ENCODE data around the gene AGFG1. TPM values are rescaled to one million over a fixed set of nuclear protein-coding genes. Genes with fewer than 3 reads are reported as not detected.

Gene AGFG1
- total RNA-seq, 1 experiment from 2014 or later, result 72.5 TPM

DNA sequence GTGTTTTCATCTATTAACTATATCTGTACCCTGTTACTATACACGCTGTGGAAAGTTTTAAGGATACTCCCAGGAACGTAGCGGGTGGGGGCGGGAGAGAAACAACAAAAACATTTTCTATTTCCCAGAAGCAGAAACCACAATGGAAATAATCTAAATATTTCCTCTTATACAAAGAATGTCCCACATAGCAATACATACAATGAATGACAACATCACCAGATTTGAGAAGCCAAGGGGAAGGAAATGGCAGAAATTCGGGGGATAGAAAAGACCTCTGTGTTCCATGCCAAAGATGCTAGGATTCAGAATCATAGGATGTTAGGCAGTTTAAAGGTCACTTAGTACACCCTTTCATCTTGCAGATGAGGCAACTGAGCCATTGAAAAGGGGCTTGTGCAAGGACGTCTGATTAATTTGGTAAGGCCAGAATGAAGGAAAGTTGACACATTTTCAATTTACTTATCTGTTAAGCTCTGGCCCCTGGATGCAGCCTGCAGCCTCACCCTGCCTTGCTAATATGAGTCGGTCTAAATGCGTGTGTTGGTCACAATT lies 43.1 kb upstream of the AGFG1 start:
- DNase-seq (ENCODE audit: low read depth, low spot score) (no peak), ATAC-seq (no peak)
- POLR2A ChIA-PET, result no interaction called here
- H3K9me3 ChIP-seq (ENCODE audit: control insufficient read depth in 1 of 2, insufficient read depth in 1 of 2, low read depth in 1 of 2, low read length in 2 of 2), result peaks cover 0 to 9% of the 10 kb centered on the region in 2 experiments; a peak in 1 of 4 replicates
- no peaks in the 10 kb centered on the region for H3K9me2 ChIP-seq (ENCODE audit: insufficient read depth)
- H2AFZ ChIP-seq (ENCODE audit: low read depth, low read length, poor library complexity, severe bottlenecking), result no peak overlapping the region
- no peak overlapping the region for H3K9ac ChIP-seq (ENCODE audit: low read length)
- no peak overlapping the region for H3K4me3 ChIP-seq (replicated peaks in 1 of 2; ENCODE audit: low read depth in 1 of 2, low read length in 2 of 2)
- H3K36me3 ChIP-seq (ENCODE audit: control insufficient read depth in 1 of 2, insufficient read depth in 2 of 2, low read length in 2 of 2), result no peaks in the 10 kb centered on the region
- H3K4me1 ChIP-seq (ENCODE audit: control insufficient read depth in 1 of 2, insufficient read depth in 2 of 2, low read length in 2 of 2), result no peaks in the 10 kb centered on the region
- H3K27ac ChIP-seq (ENCODE audit: low read depth, low read length), result no peak overlapping the region
- RAD21 ChIA-PET (ENCODE audit: low non-redundant PET in 1 of 2, low total read pairs in 2 of 2, uncharacterized antibody in 2 of 2, unreplicated experiment in 2 of 2), result no interaction called here
- intact Hi-C loops (cut with micrococcal nuclease), result no loop called here
- H3K4me2 ChIP-seq (ENCODE audit: low read length), result no peak overlapping the region
- CTCF ChIA-PET, result no interaction called here
- no peaks in the 10 kb centered on the region for H3K79me2 ChIP-seq (ENCODE audit: insufficient read depth, low read length)
- no peaks in the 10 kb centered on the region for H4K20me1 ChIP-seq (ENCODE audit: insufficient read depth)
- TF ChIP-seq EZH2phosphoT487 (IDR thresholded peaks at IDR 0.05; ENCODE audit: borderline replicate concordance) (no peak), CEBPB (IDR thresholded peaks at IDR 0.05; ENCODE audit: low read depth) (no peak)
- TF ChIP-seq, protein P1, sequence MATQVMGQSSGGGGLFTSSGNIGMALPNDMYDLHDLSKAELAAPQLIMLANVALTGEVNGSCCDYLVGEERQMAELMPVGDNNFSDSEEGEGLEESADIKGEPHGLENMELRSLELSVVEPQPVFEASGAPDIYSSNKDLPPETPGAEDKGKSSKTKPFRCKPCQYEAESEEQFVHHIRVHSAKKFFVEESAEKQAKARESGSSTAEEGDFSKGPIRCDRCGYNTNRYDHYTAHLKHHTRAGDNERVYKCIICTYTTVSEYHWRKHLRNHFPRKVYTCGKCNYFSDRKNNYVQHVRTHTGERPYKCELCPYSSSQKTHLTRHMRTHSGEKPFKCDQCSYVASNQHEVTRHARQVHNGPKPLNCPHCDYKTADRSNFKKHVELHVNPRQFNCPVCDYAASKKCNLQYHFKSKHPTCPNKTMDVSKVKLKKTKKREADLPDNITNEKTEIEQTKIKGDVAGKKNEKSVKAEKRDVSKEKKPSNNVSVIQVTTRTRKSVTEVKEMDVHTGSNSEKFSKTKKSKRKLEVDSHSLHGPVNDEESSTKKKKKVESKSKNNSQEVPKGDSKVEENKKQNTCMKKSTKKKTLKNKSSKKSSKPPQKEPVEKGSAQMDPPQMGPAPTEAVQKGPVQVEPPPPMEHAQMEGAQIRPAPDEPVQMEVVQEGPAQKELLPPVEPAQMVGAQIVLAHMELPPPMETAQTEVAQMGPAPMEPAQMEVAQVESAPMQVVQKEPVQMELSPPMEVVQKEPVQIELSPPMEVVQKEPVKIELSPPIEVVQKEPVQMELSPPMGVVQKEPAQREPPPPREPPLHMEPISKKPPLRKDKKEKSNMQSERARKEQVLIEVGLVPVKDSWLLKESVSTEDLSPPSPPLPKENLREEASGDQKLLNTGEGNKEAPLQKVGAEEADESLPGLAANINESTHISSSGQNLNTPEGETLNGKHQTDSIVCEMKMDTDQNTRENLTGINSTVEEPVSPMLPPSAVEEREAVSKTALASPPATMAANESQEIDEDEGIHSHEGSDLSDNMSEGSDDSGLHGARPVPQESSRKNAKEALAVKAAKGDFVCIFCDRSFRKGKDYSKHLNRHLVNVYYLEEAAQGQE (IDR thresholded peaks at IDR 0.05; ENCODE audit: low read depth), result no peak
- no TSS peak for BruUV-seq (replicated peaks)
- no peaks in the 10 kb centered on the region for H3K27me3 ChIP-seq (ENCODE audit: insufficient read depth, low read length)

DNA sequence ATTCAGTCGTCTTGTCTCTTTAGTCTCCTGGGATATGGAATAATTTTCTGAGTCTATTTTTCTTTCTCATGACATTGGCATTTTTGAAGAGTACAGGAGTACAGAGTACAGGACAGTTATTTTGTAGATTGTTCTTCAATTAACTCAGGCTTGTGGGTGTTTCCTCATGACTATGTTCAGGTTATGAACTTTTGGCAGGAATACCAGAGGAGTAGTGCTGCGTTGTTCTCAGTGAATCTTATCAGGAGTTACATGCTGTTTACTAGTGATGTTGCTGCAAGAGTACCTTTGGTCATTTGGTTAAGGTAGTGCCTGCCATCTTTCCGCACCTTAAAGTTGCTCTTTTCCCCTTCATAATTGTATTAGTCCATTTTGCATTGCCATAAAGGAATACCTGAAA lies 41.3 kb upstream of the AGFG1 start:
- Histone ChIP-seq H3K27ac (ENCODE audit: low read depth, low read length) (no peak overlapping the region), H3K9ac (ENCODE audit: low read length) (no peak overlapping the region), H3K4me1 (ENCODE audit: control insufficient read depth in 1 of 2, insufficient read depth in 2 of 2, low read length in 2 of 2) (no peaks in the 10 kb centered on the region), H3K79me2 (ENCODE audit: insufficient read depth, low read length) (no peaks in the 10 kb centered on the region), H3K9me3 (ENCODE audit: control insufficient read depth in 1 of 2, insufficient read depth in 1 of 2, low read depth in 1 of 2, low read length in 2 of 2) (peaks cover 0 to 12% of the 10 kb centered on the region in 2 experiments; a peak in 1 of 4 replicates), H3K4me2 (ENCODE audit: low read length) (no peak overlapping the region), H4K20me1 (ENCODE audit: insufficient read depth) (no peaks in the 10 kb centered on the region), H3K9me2 (ENCODE audit: insufficient read depth) (no peaks in the 10 kb centered on the region), H3K36me3 (ENCODE audit: control insufficient read depth in 1 of 2, insufficient read depth in 2 of 2, low read length in 2 of 2) (0 out of 4 replicates have a peak, but pooled peaks cover 0 to 3% of the 10 kb centered on the region in 2 experiments), H3K4me3 (replicated peaks in 1 of 2; ENCODE audit: low read depth in 1 of 2, low read length in 2 of 2) (no peak overlapping the region), H2AFZ (ENCODE audit: low read depth, low read length, poor library complexity, severe bottlenecking) (no peak overlapping the region), H3K27me3 (ENCODE audit: insufficient read depth, low read length) (no peaks in the 10 kb centered on the region)
- POLR2A ChIA-PET, result no interaction called here
- BruUV-seq (replicated peaks), result no TSS peak
- RAD21 ChIA-PET (ENCODE audit: low non-redundant PET in 1 of 2, low total read pairs in 2 of 2, uncharacterized antibody in 2 of 2, unreplicated experiment in 2 of 2), result no interaction called here
- CTCF ChIA-PET, result no interaction called here
- TF ChIP-seq CBX3 (IDR thresholded peaks at IDR 0.05; ENCODE audit: low read depth), result no peak
- no peak for TF ChIP-seq TCF7L2 (IDR thresholded peaks at IDR 0.05; ENCODE audit: borderline replicate concordance, extremely low read depth, insufficient read depth, insufficient read length)
- TF ChIP-seq, protein P2, sequence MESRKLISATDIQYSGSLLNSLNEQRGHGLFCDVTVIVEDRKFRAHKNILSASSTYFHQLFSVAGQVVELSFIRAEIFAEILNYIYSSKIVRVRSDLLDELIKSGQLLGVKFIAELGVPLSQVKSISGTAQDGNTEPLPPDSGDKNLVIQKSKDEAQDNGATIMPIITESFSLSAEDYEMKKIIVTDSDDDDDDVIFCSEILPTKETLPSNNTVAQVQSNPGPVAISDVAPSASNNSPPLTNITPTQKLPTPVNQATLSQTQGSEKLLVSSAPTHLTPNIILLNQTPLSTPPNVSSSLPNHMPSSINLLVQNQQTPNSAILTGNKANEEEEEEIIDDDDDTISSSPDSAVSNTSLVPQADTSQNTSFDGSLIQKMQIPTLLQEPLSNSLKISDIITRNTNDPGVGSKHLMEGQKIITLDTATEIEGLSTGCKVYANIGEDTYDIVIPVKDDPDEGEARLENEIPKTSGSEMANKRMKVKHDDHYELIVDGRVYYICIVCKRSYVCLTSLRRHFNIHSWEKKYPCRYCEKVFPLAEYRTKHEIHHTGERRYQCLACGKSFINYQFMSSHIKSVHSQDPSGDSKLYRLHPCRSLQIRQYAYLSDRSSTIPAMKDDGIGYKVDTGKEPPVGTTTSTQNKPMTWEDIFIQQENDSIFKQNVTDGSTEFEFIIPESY (IDR thresholded peaks at IDR 0.05; ENCODE audit: extremely low read depth, insufficient replicate concordance, low read length), result no peak
- no peak for TF ChIP-seq EGR1 (IDR thresholded peaks at IDR 0.05; ENCODE audit: low read depth)
- TF ChIP-seq, protein P3, sequence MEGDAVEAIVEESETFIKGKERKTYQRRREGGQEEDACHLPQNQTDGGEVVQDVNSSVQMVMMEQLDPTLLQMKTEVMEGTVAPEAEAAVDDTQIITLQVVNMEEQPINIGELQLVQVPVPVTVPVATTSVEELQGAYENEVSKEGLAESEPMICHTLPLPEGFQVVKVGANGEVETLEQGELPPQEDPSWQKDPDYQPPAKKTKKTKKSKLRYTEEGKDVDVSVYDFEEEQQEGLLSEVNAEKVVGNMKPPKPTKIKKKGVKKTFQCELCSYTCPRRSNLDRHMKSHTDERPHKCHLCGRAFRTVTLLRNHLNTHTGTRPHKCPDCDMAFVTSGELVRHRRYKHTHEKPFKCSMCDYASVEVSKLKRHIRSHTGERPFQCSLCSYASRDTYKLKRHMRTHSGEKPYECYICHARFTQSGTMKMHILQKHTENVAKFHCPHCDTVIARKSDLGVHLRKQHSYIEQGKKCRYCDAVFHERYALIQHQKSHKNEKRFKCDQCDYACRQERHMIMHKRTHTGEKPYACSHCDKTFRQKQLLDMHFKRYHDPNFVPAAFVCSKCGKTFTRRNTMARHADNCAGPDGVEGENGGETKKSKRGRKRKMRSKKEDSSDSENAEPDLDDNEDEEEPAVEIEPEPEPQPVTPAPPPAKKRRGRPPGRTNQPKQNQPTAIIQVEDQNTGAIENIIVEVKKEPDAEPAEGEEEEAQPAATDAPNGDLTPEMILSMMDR (IDR thresholded peaks at IDR 0.05 in 2 of 3, conservative IDR thresholded peaks at IDR 0.05 in 1 of 3; ENCODE audit: borderline replicate concordance in 1 of 3, insufficient read depth in 1 of 3, low read depth in 2 of 3, low read length in 2 of 3), result no peak
- TF ChIP-seq POLR2AphosphoS5 (IDR thresholded peaks at IDR 0.05; ENCODE audit: low read depth, low read length), result no peak
- DNase-seq (ENCODE audit: low read depth, low spot score), result no peak
- no peak for ATAC-seq
- intact Hi-C loops (cut with micrococcal nuclease), result no loop called here

All from HCT116 (cell line).